ENCODE measurements around the gene ELANE.

DNA sequence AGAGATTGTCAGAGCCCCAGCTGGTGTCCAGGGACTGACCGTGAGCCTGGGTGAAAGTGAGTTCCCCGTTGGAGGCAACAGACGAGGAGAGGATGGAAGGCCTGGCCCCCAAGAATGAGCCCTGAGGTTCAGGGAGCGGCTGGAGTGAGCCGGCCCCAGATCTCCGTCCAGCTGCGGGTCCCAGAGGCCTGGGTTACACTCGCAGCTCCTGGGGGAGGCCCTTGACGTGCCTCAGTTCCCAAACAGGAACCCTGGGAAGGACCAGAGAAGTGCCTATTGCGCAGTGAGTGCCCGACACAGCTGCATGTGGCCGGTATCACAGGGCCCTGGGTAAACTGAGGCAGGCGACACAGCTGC is 1.1 kb upstream of the ELANE start:
- no peak for TF ChIP-seq POLR2A (IDR thresholded peaks at IDR 0.05; ENCODE audit: low read depth, low read length)
- no peak for TF ChIP-seq POLR2AphosphoS5 (IDR thresholded peaks at IDR 0.05; ENCODE audit: low read depth, low read length)
- TF ChIP-seq TAF1 (IDR thresholded peaks at IDR 0.05; ENCODE audit: low read depth, low read length), result no peak

All from GM12891 (cell line).